Measurements from ENCODE around the gene PDE11A.
"Not testable (repeated sequence)": the region's sequence is repeated elsewhere in the genome, so short reads cannot be mapped to it uniquely, and the experiment has no call there.

Gene PDE11A

DNA sequence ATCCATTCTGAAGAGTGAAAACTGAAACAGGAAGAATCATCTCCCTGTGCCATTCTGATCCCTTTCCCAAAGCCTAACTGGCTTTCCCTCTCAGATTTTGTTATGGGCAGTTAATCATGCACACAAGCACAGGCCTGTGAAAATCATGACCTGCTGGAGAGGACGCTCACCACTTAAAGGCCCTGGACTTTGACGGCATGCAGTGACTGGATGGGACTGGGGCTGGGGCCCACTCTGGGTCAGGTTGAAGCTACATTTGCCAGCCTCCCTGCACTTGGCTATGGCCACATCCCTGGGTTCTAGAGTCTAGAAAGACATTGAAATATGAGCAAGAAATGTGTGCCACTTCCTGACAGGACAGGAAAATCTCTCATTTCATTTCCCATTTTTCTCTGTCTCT, 12.9 kb downstream of the PDE11A start:
- Mint-ChIP-seq H3K27ac (no peak overlapping the region), H3K4me3 (no peak overlapping the region), H3K36me3 (ENCODE audit: low read depth) (no peaks in the 10 kb centered on the region), H3K4me1 (ENCODE audit: low read depth) (no peaks in the 10 kb centered on the region), H3K9me3 (no peaks in the 10 kb centered on the region), H3K27me3 (ENCODE audit: low read depth) (no peaks in the 10 kb centered on the region)

DNA sequence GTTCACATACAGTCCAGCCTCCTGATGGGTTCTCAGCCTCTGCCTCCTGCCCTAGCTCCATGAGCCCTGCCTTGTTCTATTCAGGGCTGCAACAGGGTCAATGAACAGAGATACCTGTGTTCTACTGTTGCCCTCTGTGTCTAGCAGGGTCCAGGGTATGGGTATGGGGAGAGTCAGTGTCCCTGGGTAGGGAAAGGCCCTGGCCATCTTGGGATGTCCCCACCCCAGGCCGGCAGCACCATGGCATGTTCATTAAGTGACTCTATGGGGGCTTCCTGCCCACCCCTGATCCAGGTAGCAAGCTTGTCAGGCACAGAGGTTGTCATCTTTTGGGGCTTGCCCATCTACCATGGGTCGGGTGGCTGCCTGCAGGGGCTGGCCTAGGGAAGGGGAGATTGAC, 13.5 kb downstream of the PDE11A start:
- H3K27ac Mint-ChIP-seq = no peak overlapping the region
- H3K36me3 Mint-ChIP-seq (ENCODE audit: low read depth) = no peaks in the 10 kb centered on the region
- no peaks in the 10 kb centered on the region for H3K9me3 Mint-ChIP-seq
- no peaks in the 10 kb centered on the region for H3K4me1 Mint-ChIP-seq (ENCODE audit: low read depth)
- H3K27me3 Mint-ChIP-seq (ENCODE audit: low read depth) = no peaks in the 10 kb centered on the region
- H3K4me3 Mint-ChIP-seq = no peak overlapping the region

DNA sequence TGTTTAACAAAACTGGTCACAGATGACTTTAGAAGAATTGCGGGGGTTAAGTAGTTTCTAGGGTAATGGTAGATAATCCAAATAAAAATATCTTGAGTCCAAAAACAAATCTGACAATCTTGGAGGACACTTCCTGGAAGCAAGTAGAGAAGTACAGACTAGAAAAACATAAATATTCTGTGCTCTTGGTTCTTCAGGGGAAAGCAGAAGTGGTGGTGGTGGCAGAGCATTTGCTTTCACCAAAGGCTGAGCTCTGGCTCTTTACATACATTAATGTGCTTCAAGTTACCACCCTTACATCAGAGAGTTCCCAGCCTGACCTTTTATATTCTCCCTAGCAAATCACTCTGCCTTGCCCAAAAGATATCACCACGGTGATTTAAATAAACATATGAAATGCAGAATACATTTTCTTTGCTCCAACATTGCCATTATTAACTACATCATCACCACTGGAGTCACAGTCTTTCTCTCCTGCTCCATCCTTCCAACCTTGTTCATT, 15.3 kb downstream of the PDE11A start:
- H3K27me3 Mint-ChIP-seq (ENCODE audit: low read depth) = no peaks in the 10 kb centered on the region
- H3K27ac Mint-ChIP-seq = no peak overlapping the region
- no peaks in the 10 kb centered on the region for H3K4me1 Mint-ChIP-seq (ENCODE audit: low read depth)
- no peak overlapping the region for H3K4me3 Mint-ChIP-seq
- no peaks in the 10 kb centered on the region for H3K36me3 Mint-ChIP-seq (ENCODE audit: low read depth)
- H3K9me3 Mint-ChIP-seq = no peaks in the 10 kb centered on the region

- no peaks in the 10 kb centered on the region for H3K9me3 Mint-ChIP-seq
- H3K36me3 Mint-ChIP-seq (ENCODE audit: low read depth) = no peaks in the 10 kb centered on the region
- no peak overlapping the region for H3K27ac Mint-ChIP-seq
- no peaks in the 10 kb centered on the region for H3K27me3 Mint-ChIP-seq (ENCODE audit: low read depth)
- no peaks in the 10 kb centered on the region for H3K4me1 Mint-ChIP-seq (ENCODE audit: low read depth)
- H3K4me3 Mint-ChIP-seq = no peak overlapping the region
Observed at GRCh38 chr2:178056345-178056744, 16.2 kb downstream of the PDE11A start.

DNA sequence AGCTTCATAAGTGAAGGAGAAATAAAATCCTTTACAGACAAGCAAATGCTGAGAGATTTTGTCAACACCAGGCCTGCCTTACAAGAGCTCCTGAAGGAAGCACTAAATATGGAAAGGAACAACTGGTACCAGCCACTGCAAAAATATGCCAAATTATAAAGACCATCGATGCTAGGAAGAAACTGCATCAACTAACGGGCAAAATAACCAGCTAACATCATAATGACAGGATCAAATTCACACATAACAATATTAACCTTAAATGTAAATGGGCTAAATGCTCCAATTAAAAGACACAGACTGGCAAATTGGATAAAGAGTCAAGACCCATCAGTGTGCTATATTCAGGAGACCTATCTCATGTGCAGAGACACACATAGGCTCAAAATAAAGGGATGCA, 21.3 kb downstream of the PDE11A start:
- H3K27ac Mint-ChIP-seq; H3K4me1 Mint-ChIP-seq (ENCODE audit: low read depth); H3K9me3 Mint-ChIP-seq; H3K4me3 Mint-ChIP-seq; H3K27me3 Mint-ChIP-seq (ENCODE audit: low read depth); H3K36me3 Mint-ChIP-seq (ENCODE audit: low read depth): not testable (repeated sequence)

DNA sequence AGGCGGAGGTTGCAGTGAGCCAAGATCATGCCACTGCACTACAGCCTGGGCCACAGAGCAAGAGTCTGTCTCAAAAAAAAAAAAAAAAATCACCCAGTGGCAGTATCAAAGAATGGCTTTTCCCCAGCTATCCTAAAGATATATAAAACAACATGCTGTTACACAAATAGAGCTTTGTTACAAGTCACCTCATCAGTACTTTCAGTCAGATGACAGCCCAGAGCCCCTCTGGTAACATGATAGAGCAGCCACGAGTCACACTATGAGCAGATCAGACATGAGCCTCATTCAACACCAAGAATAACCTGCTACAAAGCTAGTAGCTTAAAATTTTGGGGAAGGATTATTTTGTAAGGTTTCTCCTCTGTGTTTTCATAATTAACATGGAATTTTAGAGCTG, 25.2 kb downstream of the PDE11A start:
- Mint-ChIP-seq H3K27me3 (ENCODE audit: low read depth) (peaks cover 3% of the 10 kb centered on the region), H3K36me3 (ENCODE audit: low read depth) (no peaks in the 10 kb centered on the region), H3K4me3 (no peak overlapping the region), H3K9me3 (no peaks in the 10 kb centered on the region), H3K27ac (no peak overlapping the region), H3K4me1 (ENCODE audit: low read depth) (no peaks in the 10 kb centered on the region)

- Mint-ChIP-seq H3K4me1 (ENCODE audit: low read depth) (no peaks in the 10 kb centered on the region), H3K36me3 (ENCODE audit: low read depth) (no peaks in the 10 kb centered on the region), H3K27ac (no peak overlapping the region), H3K4me3 (no peak overlapping the region), H3K9me3 (no peaks in the 10 kb centered on the region), H3K27me3 (ENCODE audit: low read depth) (peaks cover 3% of the 10 kb centered on the region)
Observed at GRCh38 chr2:178044836-178045235, 27.7 kb downstream of the PDE11A start.

DNA sequence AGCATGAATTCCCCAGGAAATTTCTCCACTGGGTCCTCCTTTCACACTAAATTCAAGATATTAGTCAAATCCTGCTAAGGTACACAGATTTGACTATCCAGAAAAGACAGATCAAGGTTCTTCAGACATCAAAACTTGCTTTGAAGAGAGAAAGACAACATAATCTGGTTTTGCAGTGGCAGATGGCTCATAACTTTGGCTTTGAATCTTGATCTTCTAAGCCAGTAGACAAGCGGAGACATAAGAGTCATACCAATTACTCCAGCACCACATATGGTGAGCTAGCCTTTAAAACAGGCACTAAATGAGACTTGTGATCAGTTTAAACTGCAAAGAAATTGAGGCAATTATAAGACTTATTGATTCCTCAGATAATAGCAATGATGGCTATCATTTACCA, 29.3 kb downstream of the PDE11A start:
- Mint-ChIP-seq H3K4me1 (ENCODE audit: low read depth) (no peaks in the 10 kb centered on the region), H3K27ac (no peak overlapping the region), H3K4me3 (no peak overlapping the region), H3K27me3 (ENCODE audit: low read depth) (peaks cover 3% of the 10 kb centered on the region), H3K9me3 (no peaks in the 10 kb centered on the region), H3K36me3 (ENCODE audit: low read depth) (no peaks in the 10 kb centered on the region)

DNA sequence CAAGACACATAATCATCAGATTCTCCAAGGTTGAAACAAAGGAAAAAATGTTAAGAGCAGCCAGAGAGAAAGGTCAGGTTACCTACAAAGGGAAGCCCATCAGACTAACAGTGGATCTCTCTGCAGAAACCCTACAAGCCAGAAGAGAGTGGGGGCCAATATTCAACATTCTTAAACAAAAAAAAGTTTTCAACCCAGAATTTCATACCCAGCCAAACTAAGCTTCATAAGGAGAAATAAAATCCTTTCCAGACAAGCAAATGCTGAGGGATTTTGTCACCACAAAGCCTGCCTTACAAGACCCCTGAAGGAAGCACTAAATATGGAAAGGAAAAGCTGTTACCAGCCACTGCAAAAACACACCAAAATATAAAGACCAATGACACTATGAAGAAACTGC, 39.0 kb downstream of the PDE11A start:
- H3K9me3 Mint-ChIP-seq; H3K36me3 Mint-ChIP-seq (ENCODE audit: low read depth); H3K27me3 Mint-ChIP-seq (ENCODE audit: low read depth); H3K4me1 Mint-ChIP-seq (ENCODE audit: low read depth); H3K4me3 Mint-ChIP-seq; H3K27ac Mint-ChIP-seq: not testable (repeated sequence)

- no peak overlapping the region for H3K27ac Mint-ChIP-seq
- H3K9me3 Mint-ChIP-seq = peaks cover under 1% of the 10 kb centered on the region
- peaks cover 3% of the 10 kb centered on the region for H3K27me3 Mint-ChIP-seq (ENCODE audit: low read depth)
- H3K4me1 Mint-ChIP-seq (ENCODE audit: low read depth) = no peaks in the 10 kb centered on the region
- no peaks in the 10 kb centered on the region for H3K36me3 Mint-ChIP-seq (ENCODE audit: low read depth)
- H3K4me3 Mint-ChIP-seq = no peak overlapping the region
Observed at GRCh38 chr2:178029342-178029741, 43.2 kb downstream of the PDE11A start.

GRCh38 chr2:178025551-178026185, 46.9 kb downstream of the PDE11A start:
- Mint-ChIP-seq H3K4me1 (ENCODE audit: low read depth) (no peaks in the 10 kb centered on the region), H3K9me3 (no peaks in the 10 kb centered on the region), H3K36me3 (ENCODE audit: low read depth) (no peaks in the 10 kb centered on the region), H3K27me3 (ENCODE audit: low read depth) (peaks cover 3% of the 10 kb centered on the region), H3K4me3 (no peak overlapping the region), H3K27ac (no peak overlapping the region)

DNA sequence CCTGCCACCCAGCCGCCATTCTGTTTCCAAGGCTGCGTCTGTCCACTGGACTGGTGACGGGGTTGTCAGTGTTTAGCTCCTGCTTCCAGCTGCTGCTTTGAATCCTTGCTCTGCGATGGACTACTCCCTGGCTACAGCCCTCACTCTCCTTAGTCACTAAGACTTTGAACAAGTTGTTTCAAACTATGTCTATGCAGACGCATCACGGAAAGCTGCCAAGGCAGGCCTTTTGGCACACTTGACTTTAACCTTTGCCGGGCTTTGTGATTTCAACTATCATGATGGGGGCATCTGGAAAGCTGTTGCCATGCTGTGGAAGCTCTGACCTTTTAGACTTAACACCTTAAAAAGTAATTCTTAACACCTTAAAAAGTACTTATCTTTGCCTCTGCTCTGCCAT, 54.4 kb downstream of the PDE11A start:
- no peak overlapping the region for H3K4me3 Mint-ChIP-seq
- no peak overlapping the region for H3K27ac Mint-ChIP-seq
- H3K36me3 Mint-ChIP-seq (ENCODE audit: low read depth) = no peaks in the 10 kb centered on the region
- no peaks in the 10 kb centered on the region for H3K9me3 Mint-ChIP-seq
- H3K4me1 Mint-ChIP-seq (ENCODE audit: low read depth) = no peaks in the 10 kb centered on the region
- H3K27me3 Mint-ChIP-seq (ENCODE audit: low read depth) = no peaks in the 10 kb centered on the region

GRCh38 chr2:178016612-178017011, 56.0 kb downstream of the PDE11A start:
- H3K9me3 Mint-ChIP-seq = no peaks in the 10 kb centered on the region
- no peak overlapping the region for H3K27ac Mint-ChIP-seq
- H3K4me3 Mint-ChIP-seq = no peak overlapping the region
- no peaks in the 10 kb centered on the region for H3K27me3 Mint-ChIP-seq (ENCODE audit: low read depth)
- no peaks in the 10 kb centered on the region for H3K4me1 Mint-ChIP-seq (ENCODE audit: low read depth)
- no peaks in the 10 kb centered on the region for H3K36me3 Mint-ChIP-seq (ENCODE audit: low read depth)

DNA sequence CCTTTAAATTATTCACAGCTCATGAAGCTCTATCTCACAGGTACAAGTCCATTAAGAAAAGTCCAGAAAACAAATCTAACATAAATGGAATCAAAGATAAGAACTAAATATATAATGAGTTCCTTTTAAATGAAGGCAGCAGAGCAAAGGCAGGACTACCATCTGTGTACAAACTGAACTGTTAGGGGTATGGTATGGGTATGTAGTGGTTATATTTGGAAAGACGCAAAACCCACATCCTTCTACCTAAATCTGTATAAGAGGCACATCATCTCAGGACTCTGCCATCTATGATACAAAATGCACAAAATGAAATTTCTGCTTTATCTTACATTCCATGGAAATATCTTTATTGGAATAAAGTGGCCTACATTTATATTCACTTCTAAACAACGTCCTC, 59.9 kb downstream of the PDE11A start:
- Mint-ChIP-seq H3K27me3 (ENCODE audit: low read depth) (no peaks in the 10 kb centered on the region), H3K27ac (no peak overlapping the region), H3K4me3 (no peak overlapping the region), H3K36me3 (ENCODE audit: low read depth) (no peaks in the 10 kb centered on the region), H3K4me1 (ENCODE audit: low read depth) (no peaks in the 10 kb centered on the region), H3K9me3 (no peaks in the 10 kb centered on the region)

GRCh38 chr2:178009813-178010212, 62.8 kb downstream of the PDE11A start:
- H3K4me1 Mint-ChIP-seq (ENCODE audit: low read depth) = no peaks in the 10 kb centered on the region
- H3K9me3 Mint-ChIP-seq = no peaks in the 10 kb centered on the region
- no peaks in the 10 kb centered on the region for H3K27me3 Mint-ChIP-seq (ENCODE audit: low read depth)
- no peak overlapping the region for H3K4me3 Mint-ChIP-seq
- no peaks in the 10 kb centered on the region for H3K36me3 Mint-ChIP-seq (ENCODE audit: low read depth)
- H3K27ac Mint-ChIP-seq = no peak overlapping the region
